GM21717 (cell line): ENCODE results near the gene GFRA1.

ENCODE experiments used
- ATAC-seq: cut with Tn5 transposase; IDR thresholded peaks from one replicate; pipeline ENCODE4 v1.9.1; 2021; ENCODE audit warnings: mild to moderate bottlenecking, moderate library complexity; ENCODE audit not compliant: unreplicated experiment

The GFRA1 gene

GRCh38 chr10:116201670-116202430 is 71.2 kb downstream of the GFRA1 start:
- ATAC-seq: no peak

GRCh38 chr10:116201011-116201410 is 72.0 kb downstream of the GFRA1 start:
- ATAC-seq: no peak

- ATAC-seq: no peak
Observed at GRCh38 chr10:116198676-116199035, 74.3 kb downstream of the GFRA1 start.

GRCh38 chr10:116197946-116198675 is 74.9 kb downstream of the GFRA1 start:
- ATAC-seq: no peak

GRCh38 chr10:116195583-116195982 is 77.4 kb downstream of the GFRA1 start:
- ATAC-seq: no peak

GRCh38 chr10:116195039-116195438 is 78.0 kb downstream of the GFRA1 start:
- no peak for ATAC-seq

- ATAC-seq: no peak
Observed at GRCh38 chr10:116194061-116194460, 78.9 kb downstream of the GFRA1 start.

GRCh38 chr10:116190883-116191282 is 82.1 kb downstream of the GFRA1 start:
- no peak for ATAC-seq

- no peak for ATAC-seq
Observed at GRCh38 chr10:116186273-116186672, 86.7 kb downstream of the GFRA1 start.

- ATAC-seq: no peak
Observed at GRCh38 chr10:116185199-116185867, 87.7 kb downstream of the GFRA1 start.

GRCh38 chr10:116184512-116184794 is 88.6 kb downstream of the GFRA1 start:
- ATAC-seq: no peak

- no peak for ATAC-seq
Observed at GRCh38 chr10:116183733-116184511, 89.1 kb downstream of the GFRA1 start.

- no peak for ATAC-seq
Observed at GRCh38 chr10:116182426-116182825, 90.6 kb downstream of the GFRA1 start.

GRCh38 chr10:116178086-116178605 is 94.9 kb downstream of the GFRA1 start:
- no peak for ATAC-seq

- ATAC-seq: no peak
Observed at GRCh38 chr10:116175231-116175630, 97.8 kb downstream of the GFRA1 start.

GRCh38 chr10:116171505-116171904 is 101.5 kb downstream of the GFRA1 start:
- ATAC-seq: no peak

- ATAC-seq: no peak
Observed at GRCh38 chr10:116170815-116171250, 102.2 kb downstream of the GFRA1 start.

- no peak for ATAC-seq
Observed at GRCh38 chr10:116169782-116170445, 103.1 kb downstream of the GFRA1 start.

- ATAC-seq: no peak
Observed at GRCh38 chr10:116168745-116169144, 104.3 kb downstream of the GFRA1 start.

- ATAC-seq: no peak
Observed at GRCh38 chr10:116168329-116168728, 104.7 kb downstream of the GFRA1 start.
